HuH-7 (cell line): ENCODE results near the gene ESPN.
"Not testable (repeated sequence)": the region's sequence is repeated elsewhere in the genome, so short reads cannot be mapped to it uniquely, and the experiment has no call there.

ENCODE experiments used
- DNase-seq: peaks from one replicate; pipeline ENCODE4 v3.0.0; 2011; ENCODE audit warnings: low spot score

ESPN gene

GRCh38 chr1:6448749-6449631 is 24.4 kb downstream of the ESPN start:
- DNase-seq, result peak; percentile 56

- no peak for DNase-seq
These were observed 25.5 kb downstream of the ESPN start for GRCh38 chr1:6450005-6450450.

GRCh38 chr1:6450486-6450885 is 25.9 kb downstream of the ESPN start:
- not testable (repeated sequence) for DNase-seq

- DNase-seq, result peak; percentile 80
These were observed 26.4 kb downstream of the ESPN start for GRCh38 chr1:6450943-6451373.

GRCh38 chr1:6453895-6454855 is 29.6 kb downstream of the ESPN start:
- DNase-seq, result not testable (repeated sequence)

GRCh38 chr1:6454856-6455751 is 30.5 kb downstream of the ESPN start:
- no peak for DNase-seq

GRCh38 chr1:6455752-6456520 is 31.4 kb downstream of the ESPN start:
- DNase-seq, result not testable (repeated sequence)

GRCh38 chr1:6456800-6457466 is 32.4 kb downstream of the ESPN start:
- DNase-seq, result no peak

- DNase-seq, result no peak
These were observed 35.3 kb downstream of the ESPN start for GRCh38 chr1:6459850-6460265.

GRCh38 chr1:6460301-6461050 is 35.9 kb downstream of the ESPN start:
- no peak for DNase-seq

- DNase-seq, result no peak
These were observed 36.5 kb downstream of the ESPN start for GRCh38 chr1:6461051-6461530.

GRCh38 chr1:6461538-6462411 is 37.2 kb downstream of the ESPN start:
- no peak for DNase-seq

- DNase-seq, result no peak
These were observed 38.0 kb downstream of the ESPN start for GRCh38 chr1:6462412-6463119.

- DNase-seq, result no peak
These were observed 38.5 kb downstream of the ESPN start for GRCh38 chr1:6463120-6463412.

- peak; percentile 62 for DNase-seq
These were observed 39.9 kb downstream of the ESPN start for GRCh38 chr1:6464514-6464836.

- no peak for DNase-seq
These were observed 40.3 kb downstream of the ESPN start for GRCh38 chr1:6464915-6465314.

- no peak for DNase-seq
These were observed 41.0 kb downstream of the ESPN start for GRCh38 chr1:6465461-6466005.

GRCh38 chr1:6466023-6466422 is 41.4 kb downstream of the ESPN start, which contains the start of gene TNFRSF25:
TNFRSF25 (minus strand) TSS chr1:6466173; CDS start chr1:6466107, 66 bp downstream.
- no peak for DNase-seq
